SJSA1 (cell line): ENCODE measurements around the gene SEMA3F. TPM values are rescaled to one million over a fixed set of nuclear protein-coding genes. Genes with fewer than 3 reads are reported as not detected.

Experiments
- DNase-seq, 2 experiments: peaks; one replicate each; pipeline ENCODE4 v3.0.0-alpha.2; 2015 to 2020; ENCODE audit warnings: low spot score in 2 of 2, low read depth in 1 of 2
- H3K27ac ChIP-seq: fragments of 250-450 bp; sonication (Bioruptor Pico); 2 replicates; pipeline ENCODE4 v1.5.1; 2020; ENCODE audit warnings: mild to moderate bottlenecking, moderate library complexity
- H3K27me3 ChIP-seq: fragments of 250-450 bp; sonication (Bioruptor Pico); replicated peaks from 2 replicates; pipeline ENCODE4 v1.5.1; 2020; ENCODE audit warnings: mild to moderate bottlenecking, moderate library complexity
- H3K36me3 ChIP-seq: fragments of 250-450 bp; sonication (Bioruptor Pico); 2 replicates; pipeline ENCODE4 v1.5.1; 2020; ENCODE audit warnings: mild to moderate bottlenecking
- H3K4me1 ChIP-seq: fragments of 250-450 bp; sonication (Bioruptor Pico); replicated peaks from 2 replicates; pipeline ENCODE4 v1.6.1; 2021; ENCODE audit warnings: mild to moderate bottlenecking
- H3K4me3 ChIP-seq: fragments of 250-450 bp; sonication (Bioruptor Pico); 2 replicates; pipeline ENCODE4 v1.5.1; 2020; ENCODE audit warnings: mild to moderate bottlenecking
- H3K9me3 ChIP-seq: fragments of 250-450 bp; sonication (Bioruptor Pico); replicated peaks from 2 replicates; pipeline ENCODE4 v1.5.1; 2020; ENCODE audit warnings: mild to moderate bottlenecking
- total RNA-seq: library from RNA; depleted of rRNA; stranded (reverse); fragments of >200 nt; shearing (Covaris generic); gene quantifications from 2 replicates; pipeline ENCODE4 v1.2.3, GENCODE V29; 2014

SEMA3F gene
- total RNA-seq, 1 experiment from 2014 or later, result 0.58 TPM

DNA sequence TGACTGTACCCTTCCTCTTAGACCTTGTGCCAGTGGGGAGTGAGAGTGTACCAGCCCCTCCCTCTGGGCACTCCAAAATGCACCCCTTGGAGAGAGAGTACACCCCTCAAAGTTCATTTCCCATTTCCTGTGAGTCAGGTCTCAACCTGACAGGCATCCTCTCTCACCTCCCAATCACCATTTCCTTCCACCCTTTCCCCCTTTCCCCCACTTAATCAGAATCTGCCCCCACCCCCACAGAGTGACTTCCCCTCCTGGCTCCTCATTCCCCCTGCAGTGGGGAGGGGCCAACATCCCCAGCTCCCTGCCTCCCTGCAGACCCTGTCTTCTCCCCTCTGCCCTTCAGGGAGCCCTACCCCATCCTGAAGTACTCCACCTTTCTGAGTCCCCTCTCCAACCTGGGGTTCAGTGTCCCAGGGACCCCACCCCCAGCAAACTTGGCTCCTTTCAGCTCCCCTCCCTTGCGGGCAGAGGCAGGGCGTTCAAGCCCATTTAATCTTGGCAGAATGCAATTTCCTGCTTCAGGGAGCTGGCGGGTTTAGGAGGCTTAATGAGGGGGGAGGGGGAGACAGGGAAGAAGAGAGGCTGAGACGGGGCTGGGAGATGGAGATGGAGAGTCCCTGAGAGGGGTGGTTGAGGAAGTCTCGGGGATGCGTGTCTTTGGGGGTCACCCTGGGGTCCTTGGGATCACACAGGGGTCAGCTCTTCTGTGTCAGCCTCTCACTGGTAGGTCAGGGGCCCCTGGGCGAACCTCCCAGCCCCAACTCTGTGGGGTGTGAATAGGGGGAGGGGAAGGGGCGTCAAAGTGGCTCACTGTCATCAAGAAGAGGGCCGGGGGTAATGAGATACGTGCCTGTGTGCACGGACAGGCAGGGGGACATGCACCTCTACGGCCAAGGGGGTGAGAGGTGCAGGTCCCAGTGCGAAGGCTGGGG, 16.6 kb upstream of the SEMA3F start:
- H3K4me3 ChIP-seq, result no peak overlapping the region
- DNase-seq, result no peak

DNA sequence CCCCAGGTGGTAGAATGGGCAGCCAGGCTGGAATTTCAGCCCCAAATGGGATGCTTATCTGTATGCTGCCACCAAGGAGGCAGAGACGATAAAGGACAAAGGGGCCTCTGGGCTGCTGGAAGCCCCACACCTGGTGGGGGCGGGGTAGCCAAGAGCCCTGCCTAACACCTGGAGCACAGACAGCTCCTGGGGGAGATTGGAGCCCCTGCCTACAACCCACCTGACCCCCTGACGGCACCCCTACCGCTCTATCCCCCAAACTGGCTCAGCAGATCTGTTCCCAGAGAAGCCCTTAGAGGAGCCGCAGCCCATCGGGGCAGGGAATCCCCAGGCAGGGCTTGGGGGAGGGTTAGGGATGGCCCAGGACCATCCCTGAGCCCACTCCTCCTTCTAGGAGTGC, 15.8 kb upstream of the SEMA3F start:
- Histone ChIP-seq H3K36me3 (no peaks in the 10 kb centered on the region), H3K27ac (no peak overlapping the region), H3K9me3 (no peaks in the 10 kb centered on the region), H3K4me1 (no peaks in the 10 kb centered on the region), H3K27me3 (no peaks in the 10 kb centered on the region), H3K4me3 (no peak overlapping the region)
- DNase-seq, result no peak

More for the DNA sequence above, 16.6 kb upstream of the SEMA3F start:
- Histone ChIP-seq H3K27ac (no peak overlapping the region), H3K27me3 (no peaks in the 10 kb centered on the region), H3K36me3 (no peaks in the 10 kb centered on the region), H3K9me3 (no peaks in the 10 kb centered on the region), H3K4me1 (no peaks in the 10 kb centered on the region)

DNA sequence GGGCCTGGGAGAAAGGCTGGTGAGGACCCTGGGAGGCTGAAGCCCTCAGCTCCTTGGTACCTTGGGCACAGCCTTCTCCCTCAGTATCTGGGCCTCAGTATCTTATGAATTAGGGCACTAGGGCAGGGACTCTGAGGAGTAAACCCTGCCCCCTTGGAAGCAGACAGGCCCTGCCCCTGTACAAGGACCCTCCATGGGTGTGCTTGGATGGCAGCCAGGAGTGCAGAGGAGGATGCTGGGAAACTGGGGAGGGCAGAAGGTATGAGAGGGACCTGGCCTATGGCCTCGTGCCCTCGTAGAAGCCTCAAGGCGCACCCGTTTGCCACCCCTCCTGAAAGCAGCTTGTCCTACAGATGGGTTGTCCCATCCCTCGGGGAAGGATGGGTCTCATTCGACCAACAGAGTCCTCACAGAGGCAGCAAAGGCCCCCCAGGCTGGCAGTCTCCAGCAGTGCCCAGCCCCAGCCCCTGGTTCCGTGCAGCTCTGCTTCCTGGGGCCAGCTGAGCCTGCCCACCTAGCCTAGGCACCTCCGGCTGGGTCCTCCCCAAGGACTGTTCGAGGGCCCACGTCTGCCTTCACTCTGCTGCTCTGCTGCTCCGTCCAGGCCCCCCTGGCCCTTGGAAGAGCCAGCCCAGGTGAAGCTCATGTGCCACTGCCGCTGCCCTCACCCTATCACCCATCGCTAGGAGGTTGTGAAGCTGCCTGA, 15.3 kb upstream of the SEMA3F start:
- Histone ChIP-seq H3K9me3 (no peaks in the 10 kb centered on the region), H3K4me3 (no peak overlapping the region), H3K27ac (no peak overlapping the region), H3K4me1 (no peaks in the 10 kb centered on the region), H3K27me3 (no peaks in the 10 kb centered on the region), H3K36me3 (no peaks in the 10 kb centered on the region)
- DNase-seq, result no peak

DNA sequence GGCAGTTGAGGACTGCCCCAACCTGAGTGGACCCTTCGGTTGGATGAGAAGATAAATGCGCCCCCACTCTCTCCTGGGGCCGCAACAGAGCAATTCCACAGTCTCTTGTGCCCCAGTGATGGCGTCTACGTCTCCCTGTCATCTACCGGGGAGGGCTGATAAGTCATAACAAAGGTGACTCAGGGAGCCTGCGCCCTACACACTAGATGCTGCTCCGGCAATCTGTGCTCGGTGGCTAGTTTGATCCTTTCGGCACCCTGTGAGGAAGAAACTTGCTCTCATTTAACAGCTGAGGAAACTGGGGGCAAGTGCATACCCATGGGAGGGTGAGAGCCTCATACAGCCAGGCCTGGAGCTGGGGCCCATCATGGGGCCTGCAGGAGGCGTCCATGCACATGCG, 14.1 kb upstream of the SEMA3F start:
- no peaks in the 10 kb centered on the region for H3K27me3 ChIP-seq
- H3K36me3 ChIP-seq, result no peaks in the 10 kb centered on the region
- H3K9me3 ChIP-seq, result no peaks in the 10 kb centered on the region
- H3K27ac ChIP-seq, result no peak overlapping the region
- H3K4me1 ChIP-seq, result no peaks in the 10 kb centered on the region
- no peak overlapping the region for H3K4me3 ChIP-seq
- DNase-seq, result no peak

DNA sequence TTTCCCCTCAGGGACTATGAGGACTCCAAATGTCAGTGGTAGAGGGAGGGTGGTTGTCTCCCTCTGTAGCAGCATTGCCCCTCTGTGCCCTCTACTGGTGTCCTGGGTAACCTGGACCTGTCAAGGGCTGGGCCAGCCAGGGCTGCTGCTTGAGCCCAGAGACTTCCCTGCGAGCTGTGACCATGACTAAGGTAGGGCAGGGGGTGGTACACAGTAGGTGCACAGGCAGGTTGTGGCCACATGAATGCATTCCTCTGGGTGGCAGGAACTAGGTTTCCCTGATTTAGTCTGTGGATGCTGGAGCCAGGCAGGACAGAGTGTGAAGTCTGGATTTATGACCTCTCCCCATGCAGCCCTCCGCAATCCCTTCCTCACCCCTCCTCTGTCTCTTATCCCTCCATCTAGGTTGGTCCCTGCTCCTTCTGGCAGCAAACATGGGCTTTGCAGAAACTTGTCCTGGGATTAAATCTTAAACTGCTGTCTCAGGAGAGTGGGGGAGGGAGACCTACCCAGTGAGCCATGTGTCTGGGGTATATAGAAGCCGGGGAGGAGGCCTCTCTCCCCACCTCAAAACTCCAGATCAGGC, 8.7 kb upstream of the SEMA3F start:
- H3K9me3 ChIP-seq, result no peaks in the 10 kb centered on the region
- H3K36me3 ChIP-seq, result no peaks in the 10 kb centered on the region
- no peak overlapping the region for H3K27ac ChIP-seq
- no peak for DNase-seq
- no peaks in the 10 kb centered on the region for H3K27me3 ChIP-seq
- no peaks in the 10 kb centered on the region for H3K4me1 ChIP-seq
- H3K4me3 ChIP-seq, result no peak overlapping the region

DNA sequence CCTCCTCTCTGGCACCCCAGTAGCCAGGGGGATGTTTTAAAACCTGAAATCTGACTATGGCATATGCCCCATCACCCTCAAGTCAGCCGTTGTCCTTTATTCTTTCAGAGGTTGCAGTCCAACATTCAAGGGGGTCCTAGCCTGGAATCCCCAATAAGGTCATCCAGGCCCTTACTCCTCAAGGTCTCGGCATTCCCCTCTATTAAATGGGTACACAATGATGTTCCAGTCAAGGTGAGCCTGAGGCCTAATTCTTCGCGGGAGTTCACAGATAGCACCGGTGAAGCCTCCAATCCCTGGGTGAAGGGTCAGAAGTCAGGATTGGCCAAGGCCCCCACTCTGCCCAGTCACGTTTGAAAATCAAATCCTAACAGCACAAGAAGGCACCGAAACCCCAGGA, 8.1 kb upstream of the SEMA3F start:
- H3K4me1 ChIP-seq, result no peaks in the 10 kb centered on the region
- H3K27ac ChIP-seq, result no peak overlapping the region
- no peaks in the 10 kb centered on the region for H3K27me3 ChIP-seq
- no peak overlapping the region for H3K4me3 ChIP-seq
- H3K36me3 ChIP-seq, result no peaks in the 10 kb centered on the region
- H3K9me3 ChIP-seq, result no peaks in the 10 kb centered on the region
- DNase-seq, result no peak

DNA sequence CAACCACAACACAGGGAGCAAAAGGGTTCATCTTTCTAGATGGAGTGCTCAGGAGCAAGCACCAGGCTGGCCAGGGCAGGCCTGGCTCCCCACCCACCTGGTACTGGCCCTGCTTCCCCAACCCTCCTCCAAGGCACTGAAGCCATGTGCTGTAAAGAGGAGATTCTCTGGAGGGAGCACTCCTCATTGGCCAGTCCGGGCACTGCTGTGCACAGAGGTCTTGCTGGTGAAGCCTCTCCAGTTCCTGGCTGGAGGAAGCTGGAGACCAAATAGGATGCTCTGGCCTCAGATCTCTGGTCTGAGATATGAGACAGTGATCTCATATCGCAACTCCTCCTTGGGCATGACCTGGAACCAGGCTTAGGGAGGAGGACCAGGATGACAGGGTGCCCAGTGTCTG, 7.7 kb upstream of the SEMA3F start:
- Histone ChIP-seq H3K9me3 (no peaks in the 10 kb centered on the region), H3K4me1 (no peaks in the 10 kb centered on the region), H3K4me3 (no peak overlapping the region), H3K27me3 (no peaks in the 10 kb centered on the region), H3K36me3 (no peaks in the 10 kb centered on the region), H3K27ac (no peak overlapping the region)
- DNase-seq, result no peak

DNA sequence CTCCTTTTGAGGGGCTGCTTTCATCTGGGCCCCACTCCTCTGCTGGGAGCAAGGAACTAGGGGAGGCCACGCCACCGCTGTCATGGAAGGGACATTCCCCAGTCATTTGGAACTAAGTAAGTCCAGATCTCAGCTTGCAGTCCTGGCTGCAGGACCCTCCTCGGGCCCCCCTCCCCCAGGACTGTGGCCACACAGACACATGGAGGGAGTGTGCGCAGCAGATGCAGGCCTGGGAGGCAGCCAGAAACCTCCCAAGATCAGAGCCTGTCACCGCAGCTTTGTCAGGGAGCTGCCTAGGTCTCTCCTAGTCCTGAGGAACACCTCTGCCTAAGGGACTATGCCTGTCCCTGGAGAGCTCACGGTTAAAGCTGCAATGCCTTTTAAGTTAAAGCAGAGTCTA, 7.3 kb upstream of the SEMA3F start:
- no peaks in the 10 kb centered on the region for H3K36me3 ChIP-seq
- no peak overlapping the region for H3K4me3 ChIP-seq
- H3K27ac ChIP-seq, result no peak overlapping the region
- no peaks in the 10 kb centered on the region for H3K4me1 ChIP-seq
- H3K27me3 ChIP-seq, result no peaks in the 10 kb centered on the region
- no peaks in the 10 kb centered on the region for H3K9me3 ChIP-seq
- no peak for DNase-seq

DNA sequence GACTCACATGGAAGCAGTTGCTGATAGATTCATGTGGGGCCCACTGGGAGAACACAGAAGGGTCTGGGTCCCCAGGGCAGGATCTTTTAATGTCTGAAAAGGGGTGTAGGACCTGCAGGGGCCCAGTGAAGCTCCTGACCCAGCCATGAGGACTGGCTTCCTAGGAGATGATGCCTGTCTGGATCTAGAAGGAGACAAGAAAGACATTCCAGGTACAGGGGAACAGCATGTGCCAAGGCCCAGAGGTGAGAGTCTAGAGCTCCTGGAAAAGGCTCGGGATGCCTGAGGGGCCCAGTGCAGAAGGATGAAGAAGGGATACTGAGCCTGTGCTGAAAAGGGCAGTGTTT, 4.7 kb upstream of the SEMA3F start:
- peaks cover 5% of the 10 kb centered on the region for H3K4me1 ChIP-seq
- peaks cover 10% of the 10 kb centered on the region for H3K27me3 ChIP-seq
- H3K27ac ChIP-seq, result no peak overlapping the region
- H3K4me3 ChIP-seq, result no peak overlapping the region
- no peaks in the 10 kb centered on the region for H3K9me3 ChIP-seq
- H3K36me3 ChIP-seq, result no peaks in the 10 kb centered on the region
- DNase-seq, result no peak

DNA sequence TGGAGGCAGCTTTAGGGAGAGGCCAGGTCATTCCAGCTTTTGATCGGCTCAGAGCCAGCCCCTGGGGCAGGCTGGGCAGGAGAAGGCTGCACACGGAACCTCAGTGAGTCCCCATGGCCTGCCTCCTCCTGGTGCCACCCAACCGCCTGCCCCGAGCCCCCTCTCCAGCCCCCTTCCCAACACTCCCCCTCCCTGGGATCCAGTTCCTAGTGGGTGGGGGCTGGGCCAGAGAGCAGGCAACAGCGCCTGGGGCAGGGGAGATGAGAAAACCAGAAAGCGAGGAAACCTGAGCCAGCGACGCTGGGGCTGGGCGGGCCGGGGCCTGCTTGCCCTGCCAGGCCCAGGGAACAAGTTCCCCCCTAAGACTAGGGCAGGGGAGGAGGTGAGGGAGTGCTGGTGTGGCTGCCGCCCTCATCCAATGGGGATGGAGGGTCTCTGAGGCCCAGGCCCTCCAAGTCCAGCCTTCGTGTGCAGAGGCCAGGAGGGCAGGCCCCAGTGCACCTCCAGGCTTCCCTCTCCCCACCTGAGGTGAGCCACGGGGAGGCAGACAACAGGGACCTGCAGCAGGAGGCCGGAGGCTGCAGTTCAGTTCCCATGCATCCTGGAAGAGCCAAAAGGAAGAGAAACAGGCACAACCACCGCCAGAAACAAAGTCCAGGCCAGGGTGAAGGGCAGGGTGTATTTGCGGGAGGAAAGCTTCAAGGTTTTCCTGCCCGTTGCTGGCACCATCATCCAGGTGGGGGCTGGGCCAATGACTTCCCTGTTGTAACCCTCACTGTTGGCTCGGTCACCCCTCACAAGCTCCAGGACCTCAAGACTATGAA, 4.0 kb upstream of the SEMA3F start:
- H3K27ac ChIP-seq, result no peak overlapping the region
- peaks cover 17% of the 10 kb centered on the region for H3K27me3 ChIP-seq
- H3K4me1 ChIP-seq, result peaks cover 11% of the 10 kb centered on the region
- DNase-seq, result no peak
- no peak overlapping the region for H3K4me3 ChIP-seq
- no peaks in the 10 kb centered on the region for H3K36me3 ChIP-seq
- no peaks in the 10 kb centered on the region for H3K9me3 ChIP-seq

DNA sequence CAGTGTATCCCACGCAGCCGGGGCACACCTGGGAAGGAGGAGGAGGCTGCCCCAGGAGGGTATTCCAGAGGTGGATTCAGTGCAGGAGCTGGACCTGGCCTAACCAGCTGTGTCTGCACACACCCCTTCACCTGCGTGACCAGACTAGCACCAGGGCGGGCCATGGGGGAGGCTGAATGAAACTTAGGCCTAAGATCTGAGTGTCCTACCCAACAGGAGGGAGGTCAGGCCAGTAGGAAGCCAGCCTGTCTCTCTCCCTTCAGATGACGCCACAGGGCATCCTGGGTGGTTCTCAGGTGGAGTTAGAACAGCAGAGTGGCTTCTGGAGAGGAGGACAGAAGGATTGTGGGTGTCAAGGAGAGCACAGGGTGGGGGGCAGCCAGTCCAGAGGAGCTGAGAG, 3.4 kb upstream of the SEMA3F start:
- no peak overlapping the region for H3K4me3 ChIP-seq
- peaks cover 11% of the 10 kb centered on the region for H3K4me1 ChIP-seq
- H3K9me3 ChIP-seq, result no peaks in the 10 kb centered on the region
- no peak overlapping the region for H3K27ac ChIP-seq
- no peak for DNase-seq
- peaks cover 23% of the 10 kb centered on the region for H3K27me3 ChIP-seq
- H3K36me3 ChIP-seq, result no peaks in the 10 kb centered on the region

DNA sequence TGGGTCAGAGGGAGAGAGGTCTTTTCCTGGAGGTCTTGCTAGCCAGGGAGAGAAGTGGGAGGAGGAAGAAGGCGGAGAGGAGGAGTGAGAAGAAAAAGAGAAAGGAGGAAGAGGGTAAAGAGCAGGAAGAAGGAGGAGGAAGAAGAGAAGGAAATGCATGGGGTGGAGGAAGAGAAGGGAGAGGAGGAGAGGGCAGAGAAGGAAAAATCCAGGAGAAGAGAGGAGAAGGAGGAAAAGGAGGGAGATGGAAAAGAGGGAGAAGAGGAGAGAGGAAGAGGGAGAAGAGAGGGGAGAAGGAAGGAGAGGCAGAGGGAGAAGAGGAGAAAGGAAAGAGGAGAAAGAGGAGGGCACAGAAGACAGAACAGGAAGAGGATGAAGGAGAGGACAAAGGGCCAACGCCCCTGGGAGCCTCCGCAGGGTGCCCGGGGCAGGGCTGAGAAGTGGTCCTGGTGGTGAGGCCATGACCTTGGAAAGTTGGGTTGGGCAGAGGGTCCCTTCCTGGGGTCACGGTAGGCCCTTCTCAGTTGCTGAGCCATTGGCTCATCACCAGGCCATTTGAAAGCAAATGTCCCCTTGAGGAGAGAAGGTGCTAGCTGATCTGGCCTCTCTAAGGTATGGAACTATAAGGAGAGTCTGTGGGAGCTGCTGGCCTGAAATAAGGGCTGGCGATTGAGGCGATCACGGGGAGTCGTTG, 1.2 kb upstream of the SEMA3F start:
- DNase-seq, result no peak
- H3K4me1 ChIP-seq, result peaks cover 11% of the 10 kb centered on the region
- H3K9me3 ChIP-seq, result no peaks in the 10 kb centered on the region

DNA sequence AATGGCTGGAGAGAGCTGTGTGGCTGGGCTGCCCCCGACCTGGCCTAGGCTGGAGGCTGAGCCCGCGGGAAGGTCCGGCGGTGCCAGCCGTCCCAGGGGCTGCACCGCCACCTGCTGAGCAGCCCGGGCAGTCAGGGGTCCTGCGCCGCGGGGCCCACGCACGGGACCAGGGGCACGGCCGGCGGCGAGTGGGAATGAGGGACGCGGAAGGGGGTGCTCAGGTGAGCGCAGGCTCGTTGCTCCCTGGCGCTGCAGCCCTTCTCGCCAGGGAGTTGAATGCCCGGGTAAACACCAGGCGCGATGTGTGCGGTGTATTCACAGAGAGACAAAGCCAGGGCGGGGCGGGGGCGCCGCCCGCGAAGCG, 666 bp upstream of the SEMA3F start:
- no peak overlapping the region for H3K4me3 ChIP-seq

More for the DNA sequence above, 1.2 kb upstream of the SEMA3F start:
- Histone ChIP-seq H3K36me3 (no peaks in the 10 kb centered on the region), H3K27me3 (peaks cover 23% of the 10 kb centered on the region), H3K4me3 (no peak overlapping the region), H3K27ac (no peak overlapping the region)

More for the DNA sequence above, 666 bp upstream of the SEMA3F start:
- Histone ChIP-seq H3K27ac (no peak overlapping the region), H3K27me3 (peaks cover 23% of the 10 kb centered on the region), H3K9me3 (no peaks in the 10 kb centered on the region), H3K36me3 (no peaks in the 10 kb centered on the region), H3K4me1 (peaks cover 11% of the 10 kb centered on the region)
- no peak for DNase-seq
